Skeletal muscle satellite cell (primary cell): Measurements from ENCODE around the gene TBCD.

Source experiments
- H3K27me3 ChIP-seq: 2 replicates; pipeline ENCODE4 v1.7.0; 2013; ENCODE audit warnings: low read length; ENCODE audit not compliant: control insufficient read depth, insufficient read depth
- H3K36me3 ChIP-seq: 2 replicates; pipeline ENCODE4 v1.7.0; 2013; ENCODE audit warnings: mild to moderate bottlenecking, control low read depth, low read length; ENCODE audit not compliant: insufficient read depth
- H3K4me1 ChIP-seq: 2 replicates; pipeline ENCODE4 v1.7.0; 2013; ENCODE audit warnings: low read length; ENCODE audit not compliant: control insufficient read depth, insufficient read depth
- H3K4me2 ChIP-seq: 2 replicates; pipeline ENCODE4 v1.7.0; 2013; ENCODE audit warnings: mild to moderate bottlenecking, low read length
- H3K4me3 ChIP-seq: 2 replicates; pipeline ENCODE4 v1.7.0; 2013; ENCODE audit warnings: low read length
- H3K9ac ChIP-seq: 2 replicates; pipeline ENCODE4 v1.7.0; 2013; ENCODE audit warnings: mild to moderate bottlenecking, low read depth, low read length, moderate library complexity
- H3K9me3 ChIP-seq: replicated peaks from 2 replicates; pipeline ENCODE4 v1.7.0; 2013; ENCODE audit warnings: mild to moderate bottlenecking, control low read depth, low read length

TBCD gene

GRCh38 chr17:82843904-82844680 lies 92.2 kb downstream of the TBCD start:
- Histone ChIP-seq H3K36me3 (peaks cover 3% of the 10 kb centered on the region), H3K27me3 (no peaks in the 10 kb centered on the region), H3K4me1 (no peaks in the 10 kb centered on the region), H3K9ac (no peak overlapping the region), H3K9me3 (no peaks in the 10 kb centered on the region), H3K4me2 (no peak overlapping the region), H3K4me3 (no peak overlapping the region)

- peaks cover 3% of the 10 kb centered on the region for H3K36me3 ChIP-seq
- H3K9ac ChIP-seq = no peak overlapping the region
- H3K4me3 ChIP-seq = no peak overlapping the region
Measured at GRCh38 chr17:82844796-82845162, 92.9 kb downstream of the TBCD start.

GRCh38 chr17:82845163-82845807 lies 93.4 kb downstream of the TBCD start:
- Histone ChIP-seq H3K4me2 (no peak overlapping the region), H3K9me3 (no peaks in the 10 kb centered on the region), H3K4me3 (no peak overlapping the region), H3K27me3 (no peaks in the 10 kb centered on the region), H3K9ac (no peak overlapping the region), H3K36me3 (peaks cover 3% of the 10 kb centered on the region), H3K4me1 (no peaks in the 10 kb centered on the region)

More at GRCh38 chr17:82844796-82845162, 92.9 kb downstream of the TBCD start:
- no peaks in the 10 kb centered on the region for H3K4me1 ChIP-seq
- no peaks in the 10 kb centered on the region for H3K9me3 ChIP-seq
- no peak overlapping the region for H3K4me2 ChIP-seq
- no peaks in the 10 kb centered on the region for H3K27me3 ChIP-seq

GRCh38 chr17:82846061-82846691 lies 94.3 kb downstream of the TBCD start:
- H3K9ac ChIP-seq = no peak overlapping the region

GRCh38 chr17:82848022-82848592 lies 96.2 kb downstream of the TBCD start:
- no peaks in the 10 kb centered on the region for H3K27me3 ChIP-seq
- peak overlapping the region; percentile 82 for H3K4me2 ChIP-seq
- peak overlapping the region; percentile 56 for H3K9ac ChIP-seq
- peaks cover 3% of the 10 kb centered on the region for H3K36me3 ChIP-seq
- H3K4me3 ChIP-seq = peak overlapping the region; percentile 62
- no peaks in the 10 kb centered on the region for H3K9me3 ChIP-seq
- no peaks in the 10 kb centered on the region for H3K4me1 ChIP-seq

More at GRCh38 chr17:82846061-82846691, 94.3 kb downstream of the TBCD start:
- peaks cover 3% of the 10 kb centered on the region for H3K36me3 ChIP-seq
- H3K27me3 ChIP-seq = no peaks in the 10 kb centered on the region
- no peak overlapping the region for H3K4me2 ChIP-seq
- H3K9me3 ChIP-seq = no peaks in the 10 kb centered on the region
- no peak overlapping the region for H3K4me3 ChIP-seq
- no peaks in the 10 kb centered on the region for H3K4me1 ChIP-seq

GRCh38 chr17:82849076-82849945 lies 97.4 kb downstream of the TBCD start:
- no peaks in the 10 kb centered on the region for H3K4me1 ChIP-seq
- peaks cover 3% of the 10 kb centered on the region for H3K36me3 ChIP-seq
- no peak overlapping the region for H3K4me2 ChIP-seq
- no peaks in the 10 kb centered on the region for H3K9me3 ChIP-seq
- no peak overlapping the region for H3K4me3 ChIP-seq
- no peaks in the 10 kb centered on the region for H3K27me3 ChIP-seq
- no peak overlapping the region for H3K9ac ChIP-seq

- Histone ChIP-seq H3K4me1 (no peaks in the 10 kb centered on the region), H3K4me2 (no peak overlapping the region), H3K9me3 (no peaks in the 10 kb centered on the region), H3K9ac (no peak overlapping the region), H3K4me3 (no peak overlapping the region), H3K27me3 (no peaks in the 10 kb centered on the region), H3K36me3 (no peaks in the 10 kb centered on the region)
Measured at GRCh38 chr17:82851381-82851780, 99.5 kb downstream of the TBCD start.

GRCh38 chr17:82854226-82854625 lies 102.4 kb downstream of the TBCD start:
- Histone ChIP-seq H3K9ac (no peak overlapping the region), H3K36me3 (no peaks in the 10 kb centered on the region), H3K9me3 (no peaks in the 10 kb centered on the region), H3K4me2 (no peak overlapping the region), H3K4me3 (no peak overlapping the region), H3K27me3 (no peaks in the 10 kb centered on the region), H3K4me1 (peaks cover 2% of the 10 kb centered on the region)

GRCh38 chr17:82856361-82856760 lies 104.5 kb downstream of the TBCD start:
- peaks cover 21% of the 10 kb centered on the region for H3K4me1 ChIP-seq
- no peaks in the 10 kb centered on the region for H3K9me3 ChIP-seq
- H3K9ac ChIP-seq = no peak overlapping the region
- no peak overlapping the region for H3K4me2 ChIP-seq
- H3K4me3 ChIP-seq = no peak overlapping the region
- H3K36me3 ChIP-seq = no peaks in the 10 kb centered on the region
- H3K27me3 ChIP-seq = no peaks in the 10 kb centered on the region

GRCh38 chr17:82858376-82859126 lies 106.7 kb downstream of the TBCD start:
- Histone ChIP-seq H3K27me3 (no peaks in the 10 kb centered on the region), H3K4me2 (no peak overlapping the region), H3K4me3 (no peak overlapping the region), H3K9ac (peak overlapping the region; percentile 51), H3K36me3 (no peaks in the 10 kb centered on the region), H3K4me1 (peaks cover 30% of the 10 kb centered on the region), H3K9me3 (no peaks in the 10 kb centered on the region)
